ENCODE results near the gene PRR3. TPM values are rescaled to one million over a fixed set of nuclear protein-coding genes. Genes with fewer than 3 reads are reported as not detected.

PRR3 gene
- total and polyA plus RNA-seq, 2 of the 4 experiments (the other 2 are of a cell fraction) = 7.2 to 17.3 TPM

DNA sequence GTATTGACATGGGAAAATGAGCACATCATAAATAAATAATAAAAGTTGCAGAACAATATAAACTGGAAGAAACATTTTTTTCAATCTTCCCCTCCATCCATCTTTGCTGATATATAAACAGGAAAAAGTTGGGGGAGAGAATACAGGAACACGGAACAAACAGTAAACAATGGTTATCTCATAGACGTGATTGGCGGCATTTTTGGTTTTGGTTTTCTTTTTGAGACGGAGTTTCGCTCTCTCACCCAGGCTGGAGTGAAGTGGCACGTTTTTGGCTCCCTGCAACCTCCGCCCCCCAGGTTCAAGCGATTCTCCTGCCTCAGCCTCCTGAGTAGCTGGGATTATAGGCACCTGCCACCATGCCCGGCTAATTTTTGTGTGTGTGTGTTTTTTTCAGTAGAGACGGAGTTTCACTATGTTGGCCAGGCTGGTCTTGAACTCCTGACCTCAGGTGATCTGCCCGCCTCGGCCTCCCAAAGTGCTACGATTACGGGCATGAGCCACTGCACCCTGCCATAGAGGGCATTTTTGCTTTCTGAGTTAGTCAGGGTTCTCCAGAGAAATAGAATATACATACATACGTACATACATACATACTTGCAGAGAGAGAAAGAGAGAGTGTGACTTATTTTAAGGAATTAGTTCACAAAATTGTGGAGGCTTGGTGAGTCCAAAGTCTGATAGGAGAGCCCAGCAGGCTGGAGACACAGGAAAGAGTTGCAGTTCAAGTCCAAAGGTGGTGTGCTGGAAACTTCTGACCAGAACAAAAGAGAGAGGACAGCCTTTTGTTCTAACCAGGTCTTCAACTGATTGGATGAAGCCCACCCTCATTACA lies 23.4 kb upstream of the PRR3 start:
- no peak overlapping the region for H2AFZ ChIP-seq (replicated peaks; ENCODE audit: low read length, poor library complexity)
- H3K9ac ChIP-seq (ENCODE audit: low read depth, low read length) = no peak overlapping the region
- no peaks in the 10 kb centered on the region for H3K27me3 ChIP-seq (ENCODE audit: control insufficient read depth, insufficient read depth, low read length)
- no peak overlapping the region for H3K4me3 ChIP-seq (ENCODE audit: insufficient read depth, low read depth, low read length)
- H2BK5ac ChIP-seq (ENCODE audit: low read depth, low read length, poor library complexity, severe bottlenecking) = no peak overlapping the region
- no TSS peak for BruUV-seq (replicated peaks)
- H2AK5ac ChIP-seq (ENCODE audit: low read depth, low read length) = no peak overlapping the region
- no peaks in the 10 kb centered on the region for H4K20me1 ChIP-seq (ENCODE audit: insufficient read depth, low read length)
- WGBS, 2 experiments (ENCODE audit: extremely low coverage in 2 of 2, insufficient read length in 1 of 2) = 100% methylated on average over 1 of the region's 15 CpGs; no CpG with 5 or more reads in 1 of the 2 experiments
- DNase-seq (no peak), ATAC-seq (ENCODE audit: low read depth) (no peak)
- H2BK120ac ChIP-seq (ENCODE audit: low read depth, low read length) = no peak overlapping the region
- H3K18ac ChIP-seq (ENCODE audit: low read depth, low read length) = no peak overlapping the region
- dilution Hi-C loops (cut with HindIII; ENCODE audit: low sequenced_read_pairs, unreplicated experiment) = no loop called here
- no peaks in the 10 kb centered on the region; the same call in 1 of the 2 replicates for H3K4me1 ChIP-seq (ENCODE audit: control insufficient read depth, insufficient read depth, low read length)
- no peak overlapping the region for H3K56ac ChIP-seq (ENCODE audit: extremely low read depth, insufficient read depth, low read length)
- no peak overlapping the region; the same call in 1 of the 2 replicates for H3K23ac ChIP-seq (ENCODE audit: low read depth, low read length)
- H4K8ac ChIP-seq (ENCODE audit: low read depth in 2 of 2, low read length in 2 of 2) = no peak overlapping the region
- no peaks in the 10 kb centered on the region for H3K79me1 ChIP-seq (ENCODE audit: low read depth in 1 of 2, low read length in 2 of 2)
- H3K4me2 ChIP-seq (ENCODE audit: low read depth, low read length) = no peak overlapping the region
- no peak overlapping the region for H3K27ac ChIP-seq (ENCODE audit: insufficient read depth, low read length)
- H2BK15ac ChIP-seq (ENCODE audit: low read depth, low read length) = no peak overlapping the region
- no peak overlapping the region for H2AK9ac ChIP-seq (replicated peaks; ENCODE audit: low read depth, low read length, poor library complexity)
- ChIA-PET POLR2A (ENCODE audit: unreplicated experiment) (no interaction called here), CTCF (interaction anchor here (1.1 to 1.7 kb wide), 3 partner anchors 42 to 52 kb away, joined by 3 to 33 read pairs (median 11); no protein-coding TSS in a partner anchor)
- no peak overlapping the region for H2BK20ac ChIP-seq (ENCODE audit: low read depth, low read length)
- in situ Hi-C loops (cut with MboI; ENCODE audit: low sequenced_read_pairs) = no loop called here
- no peak overlapping the region for H3K4ac ChIP-seq (ENCODE audit: low read depth, low read length)
- H4K91ac ChIP-seq (ENCODE audit: insufficient read depth, low read depth, low read length) = no peak overlapping the region
- H3K9me1 ChIP-seq (ENCODE audit: insufficient read depth, low read length) = peaks cover 5% of the 10 kb centered on the region
- no peaks in the 10 kb centered on the region for H3K9me3 ChIP-seq (ENCODE audit: control insufficient read depth, insufficient read depth, low read length)
- H4K5ac ChIP-seq (ENCODE audit: low read depth, low read length) = no peak overlapping the region
- intact Hi-C loops (cut with micrococcal nuclease) = no loop called here
- no peak overlapping the region for H3K14ac ChIP-seq (replicated peaks; ENCODE audit: low read depth, low read length)
- no peaks in the 10 kb centered on the region for H3K36me3 ChIP-seq (ENCODE audit: control insufficient read depth, insufficient read depth, low read length)
- no peak for TF ChIP-seq FOS (IDR thresholded peaks at IDR 0.05; ENCODE audit: low read depth, low read length)
- TF ChIP-seq, protein P1, sequence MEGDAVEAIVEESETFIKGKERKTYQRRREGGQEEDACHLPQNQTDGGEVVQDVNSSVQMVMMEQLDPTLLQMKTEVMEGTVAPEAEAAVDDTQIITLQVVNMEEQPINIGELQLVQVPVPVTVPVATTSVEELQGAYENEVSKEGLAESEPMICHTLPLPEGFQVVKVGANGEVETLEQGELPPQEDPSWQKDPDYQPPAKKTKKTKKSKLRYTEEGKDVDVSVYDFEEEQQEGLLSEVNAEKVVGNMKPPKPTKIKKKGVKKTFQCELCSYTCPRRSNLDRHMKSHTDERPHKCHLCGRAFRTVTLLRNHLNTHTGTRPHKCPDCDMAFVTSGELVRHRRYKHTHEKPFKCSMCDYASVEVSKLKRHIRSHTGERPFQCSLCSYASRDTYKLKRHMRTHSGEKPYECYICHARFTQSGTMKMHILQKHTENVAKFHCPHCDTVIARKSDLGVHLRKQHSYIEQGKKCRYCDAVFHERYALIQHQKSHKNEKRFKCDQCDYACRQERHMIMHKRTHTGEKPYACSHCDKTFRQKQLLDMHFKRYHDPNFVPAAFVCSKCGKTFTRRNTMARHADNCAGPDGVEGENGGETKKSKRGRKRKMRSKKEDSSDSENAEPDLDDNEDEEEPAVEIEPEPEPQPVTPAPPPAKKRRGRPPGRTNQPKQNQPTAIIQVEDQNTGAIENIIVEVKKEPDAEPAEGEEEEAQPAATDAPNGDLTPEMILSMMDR (conservative IDR thresholded peaks at IDR 0.05; ENCODE audit: low read depth, low read length) = no peak
- TF ChIP-seq, protein P2, sequence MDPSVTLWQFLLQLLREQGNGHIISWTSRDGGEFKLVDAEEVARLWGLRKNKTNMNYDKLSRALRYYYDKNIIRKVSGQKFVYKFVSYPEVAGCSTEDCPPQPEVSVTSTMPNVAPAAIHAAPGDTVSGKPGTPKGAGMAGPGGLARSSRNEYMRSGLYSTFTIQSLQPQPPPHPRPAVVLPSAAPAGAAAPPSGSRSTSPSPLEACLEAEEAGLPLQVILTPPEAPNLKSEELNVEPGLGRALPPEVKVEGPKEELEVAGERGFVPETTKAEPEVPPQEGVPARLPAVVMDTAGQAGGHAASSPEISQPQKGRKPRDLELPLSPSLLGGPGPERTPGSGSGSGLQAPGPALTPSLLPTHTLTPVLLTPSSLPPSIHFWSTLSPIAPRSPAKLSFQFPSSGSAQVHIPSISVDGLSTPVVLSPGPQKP (IDR thresholded peaks at IDR 0.05; ENCODE audit: borderline replicate concordance, low read depth, low read length) = no peak
- TF ChIP-seq MAZ (IDR thresholded peaks at IDR 0.05; ENCODE audit: borderline replicate concordance, low read depth, low read length) = no peak
- TF ChIP-seq RFX5 (IDR thresholded peaks at IDR 0.05; ENCODE audit: low read depth, low read length) = no peak
- TF ChIP-seq CEBPB (IDR thresholded peaks at IDR 0.05; ENCODE audit: low read depth, low read length) = no peak
- TF ChIP-seq RAD21 (IDR thresholded peaks at IDR 0.05; ENCODE audit: low read length) = no peak
- TF ChIP-seq POLR2A (IDR thresholded peaks at IDR 0.05; ENCODE audit: low read depth, low read length) = no peak
- TF ChIP-seq MXI1 (IDR thresholded peaks at IDR 0.05; ENCODE audit: borderline replicate concordance, low read depth, low read length) = no peak
- TF ChIP-seq CHD1 (IDR thresholded peaks at IDR 0.05; ENCODE audit: low read depth, low read length) = no peak
- TF ChIP-seq BHLHE40 (IDR thresholded peaks at IDR 0.05; ENCODE audit: low read depth, low read length) = no peak
- no peak for TF ChIP-seq RCOR1 (IDR thresholded peaks at IDR 0.05; ENCODE audit: insufficient replicate concordance, low read length)
- TF ChIP-seq, protein P3, sequence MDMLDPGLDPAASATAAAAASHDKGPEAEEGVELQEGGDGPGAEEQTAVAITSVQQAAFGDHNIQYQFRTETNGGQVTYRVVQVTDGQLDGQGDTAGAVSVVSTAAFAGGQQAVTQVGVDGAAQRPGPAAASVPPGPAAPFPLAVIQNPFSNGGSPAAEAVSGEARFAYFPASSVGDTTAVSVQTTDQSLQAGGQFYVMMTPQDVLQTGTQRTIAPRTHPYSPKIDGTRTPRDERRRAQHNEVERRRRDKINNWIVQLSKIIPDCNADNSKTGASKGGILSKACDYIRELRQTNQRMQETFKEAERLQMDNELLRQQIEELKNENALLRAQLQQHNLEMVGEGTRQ (IDR thresholded peaks at IDR 0.05; ENCODE audit: low read depth, low read length) = no peak
- no peak for TF ChIP-seq SMC3 (IDR thresholded peaks at IDR 0.05; ENCODE audit: low read depth, low read length)
- no peak for TF ChIP-seq MAFK (IDR thresholded peaks at IDR 0.05; ENCODE audit: low read depth, low read length)
